Activated T-cell treated with anti-CD3 and anti-CD28 coated beads, Interleukin-2, amount 50 U/mL, for 72 hours (primary cell): ENCODE data around the gene IL13RA1. TPM values are rescaled to one million over a fixed set of nuclear protein-coding genes. Genes with fewer than 3 reads are reported as not detected.
"Not testable (repeated sequence)": the region's sequence is repeated elsewhere in the genome, so short reads cannot be mapped to it uniquely, and the experiment has no call there.

Experiments
- ATAC-seq, 2 donors: fragments of 150-1000 bp; cut with Tn5 transposase; replicated peaks in 1 of 2; 2 replicates each; pipeline ENCODE4 v1.10.0; 2021; ENCODE audit warnings: moderate library complexity in 2 of 2, mild to moderate bottlenecking in 1 of 2
- DNase-seq, 2 donors: peaks; one replicate each; pipeline ENCODE4 v3.0.0; 2021 to 2022; ENCODE audit warnings: mixed read lengths in 1 of 2
- H3K27ac Mint-ChIP-seq: one replicate; pipeline ENCODE4 v1.8.0; 2022; ENCODE audit warnings: mild to moderate bottlenecking, moderate library complexity, mixed read lengths
- H3K27me3 Mint-ChIP-seq: one replicate; pipeline ENCODE4 v1.8.0; 2022; ENCODE audit warnings: low read depth, mixed read lengths
- H3K36me3 Mint-ChIP-seq, 2 donors: one replicate each; pipeline ENCODE4 v1.8.0; 2022; ENCODE audit warnings: mixed read lengths in 2 of 2, mild to moderate bottlenecking in 1 of 2; ENCODE audit not compliant: insufficient read depth in 2 of 2
- H3K4me1 Mint-ChIP-seq: one replicate; pipeline ENCODE4 v1.8.0; 2022; ENCODE audit warnings: low read depth, mixed read lengths
- H3K4me3 Mint-ChIP-seq, 2 donors: one replicate each; pipeline ENCODE4 v1.8.0; 2022; ENCODE audit warnings: mild to moderate bottlenecking in 2 of 2, mixed read lengths in 2 of 2, moderate library complexity in 2 of 2
- H3K9me3 Mint-ChIP-seq, 2 donors: one replicate each; pipeline ENCODE4 v1.8.0; 2022; ENCODE audit warnings: mixed read lengths in 2 of 2
- total RNA-seq, 2 donors: library from RNA; stranded (reverse); gene quantifications; one replicate each; pipeline ENCODE4 v1.2.3, GENCODE V29; 2022

IL13RA1 gene
- total RNA-seq, 2 donors from 2014 or later: 0.36 to 1.1 TPM

DNA sequence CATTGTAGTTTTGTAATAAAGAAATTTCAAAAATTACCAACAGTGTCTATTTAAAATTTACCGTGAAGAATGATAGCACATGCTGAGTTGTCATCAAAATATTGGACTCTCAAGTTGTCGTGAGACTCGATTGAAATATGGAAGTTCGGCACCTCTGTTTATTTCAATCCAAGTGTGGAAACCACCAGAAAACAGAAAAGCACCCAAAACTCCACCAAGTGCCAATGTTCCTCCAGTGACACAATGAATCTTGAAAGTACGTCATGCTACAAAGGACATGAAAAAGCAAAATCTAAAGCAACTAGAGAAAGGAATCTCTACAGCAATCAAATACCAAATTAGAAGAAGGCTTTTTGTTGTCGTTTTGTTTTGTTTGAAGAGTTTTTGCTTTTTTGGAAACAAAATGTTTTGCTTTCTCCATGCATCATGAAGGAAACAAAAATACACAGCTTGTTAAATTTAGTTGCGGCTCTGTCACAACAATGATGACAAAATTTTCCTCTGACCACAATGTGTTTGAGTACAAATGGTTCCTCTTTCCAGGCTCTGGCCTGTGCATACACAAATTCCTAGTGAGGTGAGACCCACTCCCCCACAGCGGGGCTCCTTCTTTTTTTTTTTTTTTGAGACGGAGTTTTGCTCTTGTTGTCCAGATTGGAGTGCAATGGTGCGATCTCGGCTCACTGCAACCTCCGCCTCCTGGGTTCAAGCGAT is 9.6 kb upstream of the IL13RA1 start:
- no peaks in the 10 kb centered on the region for H3K4me1 Mint-ChIP-seq
- peaks cover 14% of the 10 kb centered on the region for H3K27me3 Mint-ChIP-seq
- no peaks in the 10 kb centered on the region for H3K9me3 Mint-ChIP-seq
- DNase-seq (no peak), ATAC-seq (no peak)
- H3K36me3 Mint-ChIP-seq: no peaks in the 10 kb centered on the region
- H3K27ac Mint-ChIP-seq: no peak overlapping the region
- no peak overlapping the region for H3K4me3 Mint-ChIP-seq

DNA sequence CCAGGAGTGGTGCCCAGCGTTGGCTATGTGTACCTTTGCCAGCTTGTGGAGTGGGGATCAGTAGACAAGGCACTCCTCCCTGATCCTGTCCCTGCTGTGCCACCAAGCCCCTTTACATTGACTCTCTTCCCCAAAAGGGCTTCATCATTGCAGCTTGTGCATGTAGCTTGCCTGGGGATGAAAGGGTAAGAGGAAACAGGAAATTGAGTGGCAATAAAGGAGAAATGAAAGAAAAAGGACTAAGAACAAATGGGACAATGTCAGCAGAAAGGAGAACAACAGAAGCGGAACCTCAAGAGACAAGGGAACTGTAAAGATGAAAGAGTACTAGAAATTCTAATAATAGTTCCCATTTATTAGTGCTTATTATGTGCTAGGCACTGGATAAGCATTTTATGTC is 8.7 kb upstream of the IL13RA1 start:
- ATAC-seq: no peak
- H3K4me1 Mint-ChIP-seq: no peaks in the 10 kb centered on the region
- DNase-seq: no peak
- no peaks in the 10 kb centered on the region for H3K36me3 Mint-ChIP-seq
- no peaks in the 10 kb centered on the region for H3K9me3 Mint-ChIP-seq
- H3K27ac Mint-ChIP-seq: no peak overlapping the region
- H3K27me3 Mint-ChIP-seq: peaks cover 17% of the 10 kb centered on the region
- no peak overlapping the region for H3K4me3 Mint-ChIP-seq

DNA sequence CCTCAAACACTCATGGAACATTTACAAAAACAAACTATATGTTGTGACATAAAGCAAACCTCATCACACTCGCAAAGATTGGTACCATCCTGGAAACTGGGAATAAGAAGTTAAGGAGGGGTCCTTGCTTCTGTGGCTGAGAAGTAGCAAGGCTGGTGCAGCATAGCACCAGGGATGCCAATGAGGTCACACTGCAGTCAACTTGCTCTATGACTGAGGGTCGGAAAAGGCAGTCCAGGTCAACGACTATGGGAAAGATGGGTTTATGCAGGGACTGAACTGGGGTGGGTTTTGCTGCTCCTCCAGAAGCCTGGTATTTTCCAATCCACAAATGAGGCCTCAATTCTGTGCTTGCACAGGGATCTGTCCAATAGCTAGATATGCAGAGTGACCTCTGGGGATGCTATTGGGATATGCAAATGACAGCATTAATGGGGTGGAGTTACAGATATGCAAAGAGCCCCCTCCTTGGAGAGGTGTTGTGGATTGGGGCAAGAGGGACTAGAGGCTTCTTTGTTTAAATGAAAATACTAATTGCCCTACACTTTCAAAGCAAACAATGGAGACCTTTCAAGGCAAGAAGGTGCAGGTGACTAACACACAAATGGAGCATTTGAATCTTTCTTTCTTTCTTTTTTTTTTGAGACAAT is 7.2 kb upstream of the IL13RA1 start:
- H3K27ac Mint-ChIP-seq: no peak overlapping the region
- peaks cover 29% of the 10 kb centered on the region for H3K27me3 Mint-ChIP-seq
- H3K4me1 Mint-ChIP-seq: peaks cover 4% of the 10 kb centered on the region
- ATAC-seq (no peak), DNase-seq (no peak)
- no peaks in the 10 kb centered on the region for H3K36me3 Mint-ChIP-seq
- no peak overlapping the region for H3K4me3 Mint-ChIP-seq
- H3K9me3 Mint-ChIP-seq: no peaks in the 10 kb centered on the region

DNA sequence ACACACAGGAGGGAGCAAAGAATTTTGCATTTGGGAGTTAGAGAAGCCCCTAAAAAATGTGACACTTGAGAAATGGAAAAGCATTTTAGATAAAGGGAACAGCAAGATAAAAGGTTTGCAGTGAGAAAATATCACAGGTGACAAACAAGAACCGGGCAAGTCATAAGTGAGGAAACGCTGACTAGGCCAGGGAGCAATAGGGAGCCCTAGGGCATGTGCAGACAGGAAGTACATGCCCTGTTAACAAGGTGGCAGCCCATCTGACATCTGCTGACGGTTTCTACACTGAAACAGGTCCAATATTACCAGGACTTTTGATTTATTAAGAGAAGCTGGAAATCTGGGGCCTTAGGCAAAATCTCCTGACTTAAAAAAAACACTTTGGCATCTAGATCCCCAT is 4.0 kb upstream of the IL13RA1 start:
- no peak for ATAC-seq
- Mint-ChIP-seq H3K9me3 (no peaks in the 10 kb centered on the region), H3K36me3 (no peaks in the 10 kb centered on the region), H3K27ac (no peak overlapping the region), H3K4me1 (peaks cover 4% of the 10 kb centered on the region), H3K4me3 (no peak overlapping the region), H3K27me3 (peaks cover 44% of the 10 kb centered on the region)
- DNase-seq: no peak

DNA sequence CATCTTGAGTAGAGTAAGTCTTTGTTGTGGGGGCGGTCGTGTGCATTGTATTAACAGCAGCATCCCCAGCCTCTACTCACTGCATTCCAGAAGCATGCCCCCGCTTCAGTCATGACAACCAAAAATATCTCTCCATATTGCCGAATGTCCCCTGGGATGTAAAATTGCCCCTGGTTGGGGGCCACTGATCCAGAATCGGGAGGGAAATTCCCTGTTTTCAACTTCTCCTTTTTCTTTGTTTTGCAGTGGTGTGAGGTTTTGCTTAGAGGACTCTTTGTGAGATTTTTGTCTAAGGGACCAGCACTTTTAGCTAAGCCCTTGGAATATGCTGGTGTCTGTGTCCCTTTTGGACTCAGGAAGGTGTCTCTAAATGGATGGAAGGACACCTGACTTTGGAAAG is 3.0 kb upstream of the IL13RA1 start:
- Mint-ChIP-seq H3K27ac (no peak overlapping the region), H3K4me1 (peaks cover 4% of the 10 kb centered on the region), H3K4me3 (no peak overlapping the region), H3K27me3 (peaks cover 50% of the 10 kb centered on the region), H3K9me3 (no peaks in the 10 kb centered on the region), H3K36me3 (no peaks in the 10 kb centered on the region)
- no peak for ATAC-seq
- DNase-seq: no peak

DNA sequence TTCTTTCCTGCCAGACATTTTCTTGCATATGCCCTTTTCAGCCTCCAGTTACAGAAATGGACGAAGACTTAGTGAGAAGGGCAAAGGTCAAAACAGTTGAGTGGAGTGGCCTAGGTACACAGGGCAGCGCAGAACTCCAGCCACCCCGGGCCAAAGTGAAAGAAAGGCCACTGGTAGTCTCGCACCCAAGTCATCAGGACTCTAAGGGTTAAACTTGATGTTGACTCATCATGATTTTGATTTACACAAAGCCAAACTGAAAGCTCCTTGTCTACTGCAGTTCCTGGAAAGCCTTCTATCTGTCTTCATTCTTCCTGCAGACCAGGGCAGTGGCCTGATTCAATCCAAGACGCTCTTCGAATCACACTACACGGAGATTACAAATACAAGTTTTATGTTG is 2.6 kb upstream of the IL13RA1 start:
- peak in 1 of 2 donors; percentile 19 for ATAC-seq
- no peaks in the 10 kb centered on the region for H3K9me3 Mint-ChIP-seq
- no peak for DNase-seq
- peaks cover 4% of the 10 kb centered on the region for H3K4me1 Mint-ChIP-seq
- H3K4me3 Mint-ChIP-seq: no peak overlapping the region
- H3K27ac Mint-ChIP-seq: no peak overlapping the region
- peaks cover 50% of the 10 kb centered on the region for H3K27me3 Mint-ChIP-seq
- H3K36me3 Mint-ChIP-seq: no peaks in the 10 kb centered on the region

DNA sequence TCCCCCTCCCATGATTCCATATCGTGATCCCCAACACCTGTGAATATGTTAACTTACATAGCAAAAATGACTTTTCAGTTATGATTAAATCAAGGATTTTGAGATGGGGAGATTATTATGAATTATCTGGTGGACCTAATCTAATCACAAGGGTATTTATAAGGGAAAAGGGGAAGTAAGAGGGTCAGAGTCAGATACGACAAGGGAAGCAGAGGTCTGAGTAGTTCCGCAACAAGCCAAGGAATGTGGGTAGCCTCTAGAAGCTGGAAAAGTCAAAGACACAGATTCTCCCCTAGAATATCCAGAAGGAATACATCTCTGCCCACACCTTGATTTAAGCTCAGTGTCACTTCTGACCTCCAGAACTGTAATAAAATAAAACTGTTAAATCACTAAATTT is 1.0 kb upstream of the IL13RA1 start:
- Mint-ChIP-seq H3K4me1 (peaks cover 4% of the 10 kb centered on the region), H3K9me3 (no peaks in the 10 kb centered on the region), H3K4me3 (peak overlapping the region in 1 of 2 donors; percentile 69), H3K27ac (no peak overlapping the region), H3K27me3 (peaks cover 65% of the 10 kb centered on the region), H3K36me3 (no peaks in the 10 kb centered on the region)
- no peak for DNase-seq
- no peak for ATAC-seq

DNA sequence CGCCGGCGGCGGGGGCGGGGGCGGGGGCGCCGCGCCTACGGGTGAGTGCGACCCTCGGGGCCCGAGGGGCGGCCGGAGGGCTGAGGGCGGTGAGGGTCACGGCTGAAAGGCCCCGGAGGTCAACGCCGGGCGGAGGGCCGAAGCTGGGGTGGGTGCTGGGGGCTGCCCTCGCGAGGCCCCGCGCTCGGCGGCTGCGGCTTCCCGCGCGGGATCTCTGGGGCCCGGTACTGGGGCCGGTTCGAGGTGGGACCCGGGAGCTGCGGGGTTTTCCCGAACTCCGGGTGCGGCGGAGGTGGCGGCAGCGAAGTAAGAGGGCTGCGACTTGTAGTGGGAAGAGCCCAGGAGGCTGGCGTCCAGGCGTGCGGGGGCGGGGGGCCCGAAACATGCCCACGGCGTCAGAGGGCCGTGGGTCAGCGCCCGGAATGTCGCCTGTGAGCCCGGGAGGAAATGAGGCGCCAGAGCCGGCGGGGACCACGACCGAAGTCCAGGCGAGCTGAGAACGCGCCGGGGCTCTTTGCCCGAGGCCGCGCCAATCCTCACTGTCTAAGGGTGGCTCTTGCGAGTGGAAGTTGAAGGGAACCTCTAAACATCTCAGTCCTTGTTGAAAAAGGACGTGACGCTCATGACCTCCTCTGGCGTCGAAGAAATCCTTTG is 407 bp downstream of the IL13RA1 start:
- no peaks in the 10 kb centered on the region for H3K36me3 Mint-ChIP-seq
- peaks cover 69% of the 10 kb centered on the region for H3K27me3 Mint-ChIP-seq
- ATAC-seq (peak; percentile 10 to 36), DNase-seq (peak; percentile 1 to 4)
- H3K27ac Mint-ChIP-seq: no peak overlapping the region
- peaks cover 4% of the 10 kb centered on the region for H3K4me1 Mint-ChIP-seq
- no peaks in the 10 kb centered on the region for H3K9me3 Mint-ChIP-seq
- H3K4me3 Mint-ChIP-seq: peak overlapping the region; percentile 41 to 57

DNA sequence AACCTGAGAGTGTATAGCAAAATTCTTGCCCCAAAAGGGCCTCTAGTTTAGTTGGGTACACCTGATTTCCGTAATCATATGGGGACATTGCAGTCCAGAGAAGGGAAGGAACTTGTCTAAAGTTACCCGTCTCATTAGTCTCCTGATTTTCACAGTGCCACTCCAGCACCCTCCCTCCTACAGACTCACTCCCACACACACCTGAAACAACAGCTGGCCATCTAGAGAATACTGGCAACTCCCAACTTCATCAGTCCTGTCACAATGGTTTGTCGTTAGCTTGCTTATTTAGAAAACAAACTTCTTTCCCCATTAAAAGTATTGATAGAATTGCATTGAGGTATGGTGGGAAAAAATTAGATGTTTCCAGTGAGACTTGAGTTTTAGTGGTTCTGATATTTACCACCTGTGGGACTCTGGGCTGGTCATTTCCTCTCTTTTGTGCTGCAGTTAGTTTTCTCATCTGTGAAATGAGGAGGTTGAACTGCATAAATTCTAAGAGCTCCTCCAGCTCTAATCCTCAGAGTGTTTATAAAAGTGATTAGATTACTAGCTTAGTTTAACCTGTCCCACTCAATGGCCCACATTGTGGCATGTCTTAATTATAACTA is 1.7 kb downstream of the IL13RA1 start:
- Mint-ChIP-seq H3K4me3 (no peak overlapping the region), H3K4me1 (peaks cover 4% of the 10 kb centered on the region), H3K9me3 (no peaks in the 10 kb centered on the region), H3K27me3 (peaks cover 74% of the 10 kb centered on the region), H3K36me3 (no peaks in the 10 kb centered on the region), H3K27ac (no peak overlapping the region)
- DNase-seq: no peak
- no peak for ATAC-seq

DNA sequence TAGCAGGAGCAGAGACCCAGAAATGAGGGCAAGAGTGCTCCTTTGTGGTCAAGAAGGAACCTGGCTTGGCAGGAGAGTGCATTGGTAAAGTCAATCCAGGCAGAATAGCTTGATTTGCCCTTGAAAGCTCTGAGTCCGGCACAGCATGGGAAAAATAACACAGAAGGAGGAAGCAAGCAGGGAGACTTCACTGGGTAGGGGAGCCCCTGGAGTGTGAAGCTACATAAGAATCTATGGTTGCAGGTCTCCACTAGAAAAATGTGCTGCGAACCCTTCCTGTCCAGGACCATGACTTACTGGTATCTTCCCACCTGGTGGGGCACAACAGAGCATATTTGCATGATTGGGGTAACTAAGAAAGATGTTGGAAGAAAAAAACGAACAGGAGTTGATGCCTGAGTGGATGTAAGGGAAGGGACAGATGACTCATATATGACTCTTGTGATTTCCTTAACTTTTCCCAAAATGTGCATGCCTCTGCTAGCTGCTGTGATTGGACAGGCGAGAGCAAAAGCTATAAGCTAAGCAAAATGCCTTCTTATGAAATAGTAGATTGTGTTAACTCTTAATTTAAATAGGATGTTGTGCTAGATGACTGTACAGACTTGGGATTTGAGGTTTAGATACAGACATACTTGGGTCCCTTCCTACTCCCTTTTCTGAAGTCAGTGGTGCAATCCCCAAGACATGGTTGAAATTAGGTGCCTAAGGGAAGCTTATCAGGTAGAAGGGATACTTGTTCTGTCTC is 3.3 kb downstream of the IL13RA1 start:
- no peak overlapping the region for H3K27ac Mint-ChIP-seq
- ATAC-seq (no peak), DNase-seq (no peak)
- no peak overlapping the region for H3K4me3 Mint-ChIP-seq
- H3K27me3 Mint-ChIP-seq: peaks cover 77% of the 10 kb centered on the region
- no peaks in the 10 kb centered on the region for H3K36me3 Mint-ChIP-seq
- no peaks in the 10 kb centered on the region for H3K9me3 Mint-ChIP-seq
- H3K4me1 Mint-ChIP-seq: peaks cover 11% of the 10 kb centered on the region

DNA sequence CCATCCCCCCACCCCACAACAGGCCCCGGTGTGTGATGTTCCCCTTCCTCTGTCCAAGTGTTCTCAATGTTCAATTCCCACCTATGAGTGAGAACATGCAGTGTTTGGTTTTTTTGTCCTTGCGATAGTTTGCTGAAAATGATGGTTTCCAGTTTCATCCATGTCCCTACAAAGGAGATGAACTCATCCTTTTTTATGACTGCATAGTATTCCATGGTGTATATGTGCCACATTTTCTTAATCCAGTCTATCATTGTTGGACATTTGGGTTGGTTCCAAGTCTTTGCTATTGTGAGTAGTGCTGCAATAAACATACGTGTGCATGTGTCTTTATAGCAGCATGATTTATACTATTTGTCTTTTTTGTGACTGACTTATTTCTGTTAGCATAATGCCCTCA is 5.1 kb downstream of the IL13RA1 start:
- ATAC-seq, H3K27ac Mint-ChIP-seq, H3K36me3 Mint-ChIP-seq, DNase-seq, H3K4me3 Mint-ChIP-seq, H3K9me3 Mint-ChIP-seq: not testable (repeated sequence)
- H3K27me3 Mint-ChIP-seq: peaks cover 74% of the 10 kb centered on the region
- peaks cover 20% of the 10 kb centered on the region for H3K4me1 Mint-ChIP-seq

DNA sequence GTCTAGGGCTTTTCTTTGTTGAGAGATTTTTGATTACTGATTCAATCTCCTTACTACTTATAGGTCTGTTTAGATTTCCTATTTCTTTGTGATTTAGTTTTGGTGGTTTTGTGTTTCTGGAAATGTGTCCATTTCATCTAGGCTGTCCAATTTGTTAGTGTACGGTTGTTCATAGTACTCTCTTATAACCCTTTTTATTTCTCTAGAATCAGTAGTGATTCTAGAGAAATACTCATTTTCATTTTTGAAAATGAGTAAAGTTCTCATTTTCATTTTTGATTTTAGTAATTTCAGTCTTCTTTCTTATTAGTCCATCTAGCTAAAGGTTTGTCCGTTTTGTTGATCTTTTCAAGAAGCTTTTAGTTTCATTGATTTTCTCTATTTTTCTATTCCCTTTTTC is 7.5 kb downstream of the IL13RA1 start:
- Mint-ChIP-seq H3K36me3 (peaks cover 0 to 6% of the 10 kb centered on the region in 2 donors), H3K27ac (no peak overlapping the region), H3K4me1 (peaks cover 20% of the 10 kb centered on the region), H3K27me3 (peaks cover 63% of the 10 kb centered on the region), H3K4me3 (peak overlapping the region in 1 of 2 donors; percentile 31), H3K9me3 (peaks cover 0 to 2% of the 10 kb centered on the region in 2 donors)
- peak; percentile 61 to 73 for ATAC-seq
- DNase-seq: no peak
